Lower leg skin (tissue), 3 donors: ENCODE data around the gene PGAP3.

Experiments
- POLR2A ChIP-seq, 2 donors: fragments of 450-650 bp; IDR thresholded peaks; one replicate each; pipeline ENCODE4 v1.6.1; 2016 to 2017; ENCODE audit warnings: antibody characterized with exemption in 2 of 2, mild to moderate bottlenecking in 1 of 2, moderate library complexity in 1 of 2
- TF ChIP-seq, protein P1 (sequence below), 3 donors: fragments of 450-650 bp; IDR thresholded peaks; one replicate each; pipeline ENCODE4 v1.5.1; 2016; ENCODE audit warnings: antibody characterized with exemption in 3 of 3, mild to moderate bottlenecking in 3 of 3, moderate library complexity in 2 of 3

DNA sequence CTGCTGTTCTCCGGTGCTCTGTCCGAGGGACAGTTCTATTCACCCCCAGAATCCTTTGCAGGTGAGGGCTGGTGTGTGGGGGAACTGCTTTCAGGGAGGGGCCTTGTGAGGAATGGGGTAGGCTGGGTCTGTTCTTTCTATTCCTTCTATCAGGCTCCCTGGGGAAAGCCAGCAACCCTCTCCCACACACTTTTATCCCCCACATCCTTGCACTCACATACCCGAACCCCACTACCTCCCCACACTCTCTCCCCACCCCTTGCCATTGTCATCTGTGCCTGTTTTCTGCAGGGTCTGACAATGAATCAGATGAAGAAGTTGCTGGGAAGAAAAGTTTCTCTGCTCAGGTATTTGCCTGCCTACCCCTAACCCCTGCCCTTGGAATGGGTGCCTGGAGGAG lies 29.1 kb downstream of the PGAP3 start:
- TF ChIP-seq, protein P1, sequence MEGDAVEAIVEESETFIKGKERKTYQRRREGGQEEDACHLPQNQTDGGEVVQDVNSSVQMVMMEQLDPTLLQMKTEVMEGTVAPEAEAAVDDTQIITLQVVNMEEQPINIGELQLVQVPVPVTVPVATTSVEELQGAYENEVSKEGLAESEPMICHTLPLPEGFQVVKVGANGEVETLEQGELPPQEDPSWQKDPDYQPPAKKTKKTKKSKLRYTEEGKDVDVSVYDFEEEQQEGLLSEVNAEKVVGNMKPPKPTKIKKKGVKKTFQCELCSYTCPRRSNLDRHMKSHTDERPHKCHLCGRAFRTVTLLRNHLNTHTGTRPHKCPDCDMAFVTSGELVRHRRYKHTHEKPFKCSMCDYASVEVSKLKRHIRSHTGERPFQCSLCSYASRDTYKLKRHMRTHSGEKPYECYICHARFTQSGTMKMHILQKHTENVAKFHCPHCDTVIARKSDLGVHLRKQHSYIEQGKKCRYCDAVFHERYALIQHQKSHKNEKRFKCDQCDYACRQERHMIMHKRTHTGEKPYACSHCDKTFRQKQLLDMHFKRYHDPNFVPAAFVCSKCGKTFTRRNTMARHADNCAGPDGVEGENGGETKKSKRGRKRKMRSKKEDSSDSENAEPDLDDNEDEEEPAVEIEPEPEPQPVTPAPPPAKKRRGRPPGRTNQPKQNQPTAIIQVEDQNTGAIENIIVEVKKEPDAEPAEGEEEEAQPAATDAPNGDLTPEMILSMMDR (IDR thresholded peaks at IDR 0.05), result no peak
- no peak for TF ChIP-seq POLR2A (IDR thresholded peaks at IDR 0.05)
